ENCODE data around the gene ARHGEF16.

DNA sequence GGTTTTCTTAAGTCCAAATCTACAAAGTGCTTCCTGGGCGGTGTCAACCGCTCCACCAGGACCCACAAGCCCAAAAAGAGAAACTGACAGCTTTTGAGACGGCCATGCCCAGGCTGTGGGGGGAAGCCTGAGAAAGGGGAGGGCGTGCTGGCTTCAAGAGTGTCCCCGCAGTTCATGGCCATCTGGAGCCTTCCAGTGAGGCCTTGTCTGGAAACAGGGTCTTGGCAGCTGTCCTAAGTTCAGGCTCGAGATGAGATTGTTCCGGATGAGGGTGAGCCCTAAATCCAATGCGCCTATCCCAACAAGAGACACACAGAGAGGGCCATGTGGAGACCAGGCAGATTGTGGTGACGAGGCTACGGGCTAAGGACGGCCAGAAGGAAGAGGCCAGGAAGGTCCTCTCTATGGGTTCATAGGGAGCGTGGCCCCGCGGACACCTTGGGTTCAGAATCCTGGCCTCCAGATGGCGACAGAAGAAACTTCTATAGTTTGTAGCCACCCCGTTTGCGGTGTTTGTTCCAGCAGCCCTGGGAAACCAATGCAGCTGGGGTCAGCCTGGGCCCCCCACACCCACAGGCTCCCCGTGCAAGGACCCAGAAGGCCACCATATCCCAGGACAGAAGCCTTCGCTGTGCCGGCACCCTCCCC, 70.2 kb downstream of the ARHGEF16 start:
- TF ChIP-seq, protein P1, sequence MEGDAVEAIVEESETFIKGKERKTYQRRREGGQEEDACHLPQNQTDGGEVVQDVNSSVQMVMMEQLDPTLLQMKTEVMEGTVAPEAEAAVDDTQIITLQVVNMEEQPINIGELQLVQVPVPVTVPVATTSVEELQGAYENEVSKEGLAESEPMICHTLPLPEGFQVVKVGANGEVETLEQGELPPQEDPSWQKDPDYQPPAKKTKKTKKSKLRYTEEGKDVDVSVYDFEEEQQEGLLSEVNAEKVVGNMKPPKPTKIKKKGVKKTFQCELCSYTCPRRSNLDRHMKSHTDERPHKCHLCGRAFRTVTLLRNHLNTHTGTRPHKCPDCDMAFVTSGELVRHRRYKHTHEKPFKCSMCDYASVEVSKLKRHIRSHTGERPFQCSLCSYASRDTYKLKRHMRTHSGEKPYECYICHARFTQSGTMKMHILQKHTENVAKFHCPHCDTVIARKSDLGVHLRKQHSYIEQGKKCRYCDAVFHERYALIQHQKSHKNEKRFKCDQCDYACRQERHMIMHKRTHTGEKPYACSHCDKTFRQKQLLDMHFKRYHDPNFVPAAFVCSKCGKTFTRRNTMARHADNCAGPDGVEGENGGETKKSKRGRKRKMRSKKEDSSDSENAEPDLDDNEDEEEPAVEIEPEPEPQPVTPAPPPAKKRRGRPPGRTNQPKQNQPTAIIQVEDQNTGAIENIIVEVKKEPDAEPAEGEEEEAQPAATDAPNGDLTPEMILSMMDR (IDR thresholded peaks at IDR 0.05): no peak
- TF ChIP-seq POLR2A (IDR thresholded peaks at IDR 0.05): no peak

Measured in breast epithelium (tissue), 3 donors.